Duodenal mucosa (tissue), 2 donors: ENCODE data around the gene PSMA6.
"Not testable (repeated sequence)": the region's sequence is repeated elsewhere in the genome, so short reads cannot be mapped to it uniquely, and the experiment has no call there.

Source experiments
- H3K27ac ChIP-seq: one replicate; pipeline ENCODE4 v1.7.0; 2013; ENCODE audit warnings: low read depth, low read length
- H3K27me3 ChIP-seq, 2 donors: one replicate each; pipeline ENCODE4 v1.7.0; 2013; ENCODE audit warnings: low read length in 2 of 2, control low read depth in 1 of 2; ENCODE audit not compliant: insufficient read depth in 2 of 2, control insufficient read depth in 1 of 2
- H3K36me3 ChIP-seq, 2 donors: one replicate each; pipeline ENCODE4 v1.7.0; 2013; ENCODE audit warnings: low read length in 2 of 2, control low read depth in 1 of 2; ENCODE audit not compliant: insufficient read depth in 2 of 2, control insufficient read depth in 1 of 2
- H3K4me1 ChIP-seq, 2 donors: one replicate each; pipeline ENCODE4 v1.7.0; 2013; ENCODE audit warnings: low read length in 2 of 2, control low read depth in 1 of 2; ENCODE audit not compliant: insufficient read depth in 2 of 2, control insufficient read depth in 1 of 2
- H3K4me3 ChIP-seq, 2 donors: one replicate each; pipeline ENCODE4 v1.7.0; 2013; ENCODE audit warnings: low read length in 2 of 2, low read depth in 1 of 2
- H3K9ac ChIP-seq, 2 donors: one replicate each; pipeline ENCODE4 v1.7.0; 2013; ENCODE audit warnings: low read length in 2 of 2, low read depth in 1 of 2
- H3K9me3 ChIP-seq, 2 donors: one replicate each; pipeline ENCODE4 v1.7.0; 2013; ENCODE audit warnings: low read length in 2 of 2, control low read depth in 1 of 2; ENCODE audit not compliant: control insufficient read depth in 1 of 2

PSMA6 gene

DNA sequence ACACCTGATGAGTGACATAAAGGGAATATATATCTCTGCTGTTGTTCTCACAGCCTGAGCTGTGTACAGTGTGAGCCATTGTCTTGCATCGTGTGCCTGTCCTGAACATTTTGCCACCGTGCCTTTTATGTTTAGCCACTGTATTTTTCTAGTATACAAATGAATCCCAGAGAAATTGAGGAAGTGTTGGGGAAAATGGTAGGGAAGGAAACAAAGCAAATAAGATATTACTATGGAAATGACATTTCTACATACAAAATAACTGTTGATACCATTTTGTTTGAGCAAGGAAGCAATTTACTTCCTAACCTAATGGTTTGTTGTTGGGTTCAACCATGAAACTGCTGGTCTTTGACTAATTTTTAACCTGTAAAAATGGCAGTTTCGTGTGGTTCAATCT, 5.5 kb downstream of the PSMA6 start:
- Histone ChIP-seq H3K4me1 (peaks cover 28 to 47% of the 10 kb centered on the region in 2 donors), H3K9ac (no peak overlapping the region), H3K36me3 (no peaks in the 10 kb centered on the region), H3K27ac (no peak overlapping the region), H3K9me3 (no peaks in the 10 kb centered on the region), H3K27me3 (no peaks in the 10 kb centered on the region), H3K4me3 (no peak overlapping the region)

DNA sequence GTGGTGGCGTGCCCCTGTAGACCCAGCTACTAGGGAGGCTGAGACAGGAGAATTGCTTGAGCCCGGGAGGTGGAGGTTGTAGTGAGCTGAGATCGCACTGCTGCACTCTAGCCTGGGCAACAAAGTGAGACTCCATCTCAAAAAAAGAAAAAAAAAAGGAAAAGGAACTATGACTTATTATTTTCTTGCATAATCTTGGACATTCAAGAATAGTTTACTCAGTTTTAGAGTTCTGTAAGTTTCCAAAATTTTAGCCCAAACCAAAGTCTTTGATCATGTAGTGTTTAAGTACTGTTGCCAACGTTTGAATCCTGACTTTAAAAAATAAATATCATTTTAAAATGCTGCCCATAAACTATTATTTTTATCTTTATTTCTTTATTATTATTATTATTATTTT, 6.2 kb downstream of the PSMA6 start:
- no peaks in the 10 kb centered on the region for H3K36me3 ChIP-seq
- H3K9ac ChIP-seq, result no peak overlapping the region
- no peak overlapping the region for H3K4me3 ChIP-seq
- no peak overlapping the region for H3K27ac ChIP-seq
- peaks cover 24 to 43% of the 10 kb centered on the region in 2 donors for H3K4me1 ChIP-seq
- H3K27me3 ChIP-seq, result no peaks in the 10 kb centered on the region
- H3K9me3 ChIP-seq, result no peaks in the 10 kb centered on the region

DNA sequence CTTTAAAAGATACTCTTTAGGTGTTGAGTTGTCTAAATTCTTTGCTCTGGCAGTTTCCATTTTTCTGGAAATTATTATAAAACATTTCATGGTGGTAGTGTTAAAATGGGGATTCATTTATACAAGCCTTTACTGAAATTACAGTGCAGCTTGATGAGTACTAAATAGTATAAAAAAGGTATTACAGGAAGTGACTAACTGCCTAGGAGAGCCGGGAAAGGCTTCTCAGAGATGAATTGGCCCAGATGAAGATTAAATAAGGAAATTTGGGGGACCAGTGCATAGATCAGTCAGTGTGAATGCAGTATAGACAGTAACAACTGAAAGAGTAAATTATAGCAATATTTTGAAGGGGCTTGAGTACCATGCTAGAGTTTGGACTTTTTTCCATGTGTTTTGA, 7.5 kb downstream of the PSMA6 start:
- Histone ChIP-seq H3K27me3 (no peaks in the 10 kb centered on the region), H3K4me3 (no peak overlapping the region), H3K36me3 (no peaks in the 10 kb centered on the region), H3K9ac (no peak overlapping the region), H3K4me1 (peaks cover 12 to 34% of the 10 kb centered on the region in 2 donors), H3K9me3 (no peaks in the 10 kb centered on the region), H3K27ac (no peak overlapping the region)

DNA sequence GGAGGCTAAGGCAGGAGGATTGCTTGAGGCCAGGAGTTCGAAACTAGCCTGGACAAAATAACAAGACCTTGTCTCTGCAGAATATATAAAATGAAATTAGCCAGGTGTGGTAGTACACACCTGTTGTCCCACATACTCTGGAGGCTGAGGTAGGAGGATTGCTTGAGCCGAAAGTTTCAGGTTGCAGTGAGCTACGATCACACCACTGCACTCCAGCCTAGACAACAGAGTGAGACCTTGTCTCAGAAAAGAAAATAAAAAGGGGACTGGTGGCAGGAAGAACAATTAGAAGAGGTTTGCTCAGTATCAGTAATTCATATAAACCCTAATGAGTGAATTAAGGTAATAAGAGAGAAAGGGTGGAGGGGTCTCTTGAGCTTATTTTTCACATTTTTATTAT, 8.0 kb downstream of the PSMA6 start:
- H3K9me3 ChIP-seq, result no peaks in the 10 kb centered on the region
- H3K27ac ChIP-seq, result no peak overlapping the region
- H3K27me3 ChIP-seq, result no peaks in the 10 kb centered on the region
- H3K4me3 ChIP-seq, result no peak overlapping the region
- H3K4me1 ChIP-seq, result peaks cover 7 to 30% of the 10 kb centered on the region in 2 donors
- no peak overlapping the region for H3K9ac ChIP-seq
- H3K36me3 ChIP-seq, result no peaks in the 10 kb centered on the region

DNA sequence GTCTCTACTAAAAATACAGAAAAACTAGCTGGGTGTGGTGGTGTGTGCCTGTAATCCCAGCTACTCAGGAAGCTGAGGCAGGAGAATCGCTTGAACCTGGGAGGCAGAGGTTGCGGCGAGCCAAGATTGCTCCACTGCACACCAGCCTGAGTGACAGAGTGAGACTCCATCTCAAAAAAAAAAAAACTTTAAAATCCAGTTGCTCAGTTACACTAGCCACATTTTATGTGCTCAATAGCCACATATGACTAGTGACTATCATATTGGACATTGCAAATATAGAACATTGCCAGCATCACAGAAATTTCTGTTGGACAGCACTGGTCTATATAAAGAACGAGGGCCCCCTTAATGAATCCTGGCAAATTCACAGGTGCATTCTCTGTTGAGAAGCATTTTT, 9.2 kb downstream of the PSMA6 start:
- not testable (repeated sequence) for H3K36me3 ChIP-seq, H3K9me3 ChIP-seq, H3K27me3 ChIP-seq, H3K27ac ChIP-seq, H3K4me3 ChIP-seq, H3K9ac ChIP-seq
- peaks cover 0 to 22% of the 10 kb centered on the region in 2 donors for H3K4me1 ChIP-seq

DNA sequence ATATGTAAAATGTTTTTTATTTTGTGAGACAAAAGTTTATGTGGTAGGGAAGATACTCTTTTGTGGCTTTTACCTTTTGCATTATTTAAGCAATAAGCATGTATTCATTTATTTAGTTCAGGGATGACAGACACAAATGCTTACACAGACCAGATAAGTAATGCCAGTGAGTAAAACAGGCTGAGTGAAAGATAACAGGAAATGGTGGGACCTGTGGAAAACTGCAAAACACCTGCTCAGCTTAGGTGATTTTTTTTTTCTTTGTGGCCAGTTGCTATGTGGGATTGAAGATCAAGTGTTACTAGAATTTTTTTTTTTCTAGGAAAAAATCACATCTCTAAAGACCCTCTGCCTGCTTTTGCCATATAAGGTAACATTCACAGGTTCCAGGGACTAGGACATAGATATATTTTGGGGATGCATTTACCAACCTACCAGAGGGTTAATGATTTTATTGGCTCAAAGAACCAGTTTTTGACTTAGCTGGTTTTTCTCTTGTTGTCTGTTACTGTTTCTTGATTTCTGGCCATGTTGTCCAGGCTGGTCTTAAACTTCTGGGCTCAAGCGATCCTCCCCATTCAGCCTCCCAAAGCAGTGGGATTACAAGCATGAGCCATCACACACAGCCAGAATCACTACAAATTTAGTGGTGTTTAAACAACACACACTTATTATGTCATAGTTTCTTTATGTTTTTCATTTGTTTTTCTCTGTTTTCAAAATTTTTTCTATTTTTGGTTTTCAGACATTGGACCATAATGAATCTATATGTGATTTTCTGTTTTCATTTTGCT, 9.8 kb downstream of the PSMA6 start:
- peaks cover 0 to 22% of the 10 kb centered on the region in 2 donors for H3K4me1 ChIP-seq
- no peak overlapping the region for H3K27ac ChIP-seq
- no peak overlapping the region for H3K4me3 ChIP-seq
- no peak overlapping the region for H3K9ac ChIP-seq
- no peaks in the 10 kb centered on the region for H3K9me3 ChIP-seq
- H3K36me3 ChIP-seq, result no peaks in the 10 kb centered on the region
- no peaks in the 10 kb centered on the region for H3K27me3 ChIP-seq

DNA sequence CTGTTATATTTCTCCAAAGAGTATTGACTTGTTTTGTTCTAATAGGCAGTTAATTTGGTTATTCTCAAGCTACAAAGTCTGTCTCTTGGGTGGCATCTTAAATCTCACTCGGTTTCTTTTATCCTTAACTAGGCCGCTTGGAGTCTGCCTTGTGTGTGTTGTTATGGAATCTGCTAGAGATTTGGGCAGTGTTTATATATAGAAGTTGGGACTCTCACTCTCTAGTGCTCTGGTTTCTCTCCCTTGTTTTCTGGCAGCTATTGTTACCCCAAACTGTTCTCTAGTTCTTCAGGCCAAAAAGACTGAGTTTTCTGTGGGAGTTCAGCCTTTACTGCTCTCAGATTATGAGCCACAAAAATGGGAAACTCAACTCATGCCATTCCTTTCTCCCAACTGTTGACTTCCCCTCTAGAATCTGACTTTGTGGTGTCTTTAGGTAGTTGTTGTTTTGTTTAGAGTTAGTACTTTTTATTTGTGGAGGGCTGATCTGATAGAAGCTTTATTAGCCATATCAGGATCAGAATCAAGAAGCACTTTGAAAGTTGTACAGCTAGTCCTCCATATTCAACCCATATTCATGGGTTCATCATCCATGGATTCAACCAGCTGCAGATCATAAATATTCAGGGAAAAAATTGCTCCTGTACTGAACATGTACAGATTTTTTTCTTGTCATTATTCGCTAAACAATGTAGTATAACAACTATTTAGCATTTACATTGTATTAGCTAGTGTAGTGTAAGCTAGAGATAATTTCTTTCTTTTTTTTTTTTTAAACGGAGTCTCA, 11.2 kb downstream of the PSMA6 start:
- Histone ChIP-seq H3K9me3 (no peaks in the 10 kb centered on the region), H3K27me3 (no peaks in the 10 kb centered on the region), H3K4me1 (peaks cover 0 to 18% of the 10 kb centered on the region in 2 donors), H3K4me3 (no peak overlapping the region), H3K27ac (no peak overlapping the region), H3K36me3 (no peaks in the 10 kb centered on the region), H3K9ac (no peak overlapping the region)

DNA sequence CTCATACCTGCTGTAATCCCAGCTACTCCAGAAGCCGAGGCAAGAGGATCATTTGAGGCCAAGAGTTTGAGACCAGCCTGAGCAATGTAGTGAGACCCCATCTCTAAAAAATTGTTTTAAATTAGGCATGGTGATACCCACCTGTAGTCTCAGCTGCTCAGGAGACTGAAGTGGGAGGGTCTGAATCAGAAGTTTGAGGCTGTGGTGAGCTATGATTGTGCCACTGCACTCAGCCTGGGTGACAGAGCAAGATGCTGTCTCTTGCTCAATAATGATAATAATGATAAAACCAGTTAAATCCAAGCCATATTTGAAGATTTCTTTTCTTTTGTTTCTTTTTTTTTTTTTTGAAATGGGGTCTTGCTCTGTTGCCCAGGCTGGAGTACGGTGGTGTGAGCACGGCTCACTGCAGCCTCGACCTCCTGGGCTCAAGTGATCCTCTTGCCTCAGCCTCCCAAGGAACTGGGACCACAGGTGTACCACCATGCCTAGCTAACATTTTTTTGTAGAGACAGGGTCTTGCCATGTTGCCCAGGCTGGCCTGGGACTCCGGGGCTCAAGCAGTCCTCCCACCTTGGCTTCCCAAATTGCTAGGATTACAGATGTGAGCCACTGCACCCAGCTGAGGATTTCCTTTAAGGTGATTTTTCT, 12.8 kb downstream of the PSMA6 start:
- Histone ChIP-seq H3K4me1 (peaks cover 0 to 13% of the 10 kb centered on the region in 2 donors), H3K9ac (no peak overlapping the region), H3K4me3 (no peak overlapping the region), H3K36me3 (peaks cover 2 to 11% of the 10 kb centered on the region in 2 donors), H3K27ac (no peak overlapping the region), H3K9me3 (no peaks in the 10 kb centered on the region), H3K27me3 (no peaks in the 10 kb centered on the region)

DNA sequence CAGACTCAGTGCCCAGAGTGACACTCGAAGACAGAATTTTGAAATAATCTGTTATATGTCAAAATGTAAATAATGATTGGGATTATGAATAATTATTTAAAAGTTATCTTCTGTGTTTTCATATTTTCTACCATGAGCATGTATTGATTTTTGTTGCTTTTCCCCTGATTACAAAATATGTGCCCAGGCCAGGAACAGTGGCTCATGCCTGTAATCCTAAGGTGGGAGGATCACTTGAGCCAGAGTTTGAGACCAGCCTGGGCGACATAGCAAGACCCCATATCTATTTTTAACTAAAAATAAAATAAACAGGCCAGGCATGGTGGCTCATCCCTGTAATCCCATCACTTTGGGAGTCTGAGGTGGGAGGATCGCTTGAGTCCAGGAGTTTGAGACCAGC, 13.5 kb downstream of the PSMA6 start:
- H3K9me3 ChIP-seq, result no peaks in the 10 kb centered on the region
- no peak overlapping the region for H3K4me3 ChIP-seq
- no peak overlapping the region for H3K9ac ChIP-seq
- H3K27ac ChIP-seq, result no peak overlapping the region
- H3K4me1 ChIP-seq, result peaks cover 0 to 9% of the 10 kb centered on the region in 2 donors
- peaks cover 6 to 18% of the 10 kb centered on the region in 2 donors for H3K36me3 ChIP-seq
- no peaks in the 10 kb centered on the region for H3K27me3 ChIP-seq

DNA sequence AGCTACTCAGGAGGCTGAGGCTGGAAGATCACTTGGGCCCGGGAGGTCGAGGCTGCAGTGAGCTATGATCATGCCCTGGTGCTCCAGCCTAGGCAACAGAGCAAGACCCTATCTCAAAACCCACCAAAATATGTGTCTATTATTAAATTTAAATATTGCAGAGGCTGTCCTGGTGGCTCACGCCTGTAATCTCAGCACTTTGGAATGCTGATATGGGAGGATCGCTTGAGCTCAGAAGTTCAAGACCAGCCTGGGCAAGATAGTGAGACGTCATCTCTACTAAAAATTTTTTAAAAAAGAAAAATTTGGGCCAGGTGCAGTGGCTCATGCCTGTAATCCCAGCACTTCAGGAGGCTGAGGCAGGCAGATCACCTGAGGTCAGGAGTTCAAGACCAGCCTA, 13.9 kb downstream of the PSMA6 start:
- peaks cover 6 to 23% of the 10 kb centered on the region in 2 donors for H3K36me3 ChIP-seq
- no peak overlapping the region for H3K4me3 ChIP-seq
- no peaks in the 10 kb centered on the region for H3K27me3 ChIP-seq
- H3K9ac ChIP-seq, result no peak overlapping the region
- no peaks in the 10 kb centered on the region for H3K9me3 ChIP-seq
- H3K27ac ChIP-seq, result no peak overlapping the region
- peaks cover 0 to 6% of the 10 kb centered on the region in 2 donors for H3K4me1 ChIP-seq
